Omental fat pad (tissue), 4 donors: ENCODE results near the gene PLXND1. TPM values are rescaled to one million over a fixed set of nuclear protein-coding genes. Genes with fewer than 3 reads are reported as not detected.

Source experiments
- ATAC-seq: fragments of 150-250 bp; one replicate; pipeline ENCODE4 v1.9.1; 2016; ENCODE audit warnings: mild to moderate bottlenecking, moderate library complexity; ENCODE audit not compliant: low FRiP score
- DNase-seq: peaks from one replicate; pipeline ENCODE4 v3.0.0-alpha.2; 2019; ENCODE audit warnings: low spot score
- CTCF ChIP-seq, 3 donors: fragments of 450-650 bp; IDR thresholded peaks; one replicate each; pipeline ENCODE4 v1.5.1; 2016 to 2017; ENCODE audit warnings: antibody characterized with exemption in 3 of 3, mild to moderate bottlenecking in 3 of 3, moderate library complexity in 2 of 3
- total RNA-seq, 4 donors: library from RNA; depleted of rRNA; stranded (reverse); fragments of >200 nt; gene quantifications; one replicate each; pipeline ENCODE4 v1.1.0, GENCODE V29; 2016

Gene PLXND1
- total RNA-seq, 4 donors from 2014 or later = 82.7 to 364 (median 170) TPM

GRCh38 chr3:129542747-129543146 is 63.7 kb downstream of the PLXND1 start:
- no peak for TF ChIP-seq CTCF (IDR thresholded peaks at IDR 0.05)
- no peak for ATAC-seq
- DNase-seq = no peak

- ATAC-seq = no peak
- no peak for DNase-seq
- TF ChIP-seq CTCF (IDR thresholded peaks at IDR 0.05) = no peak
These were observed 65.5 kb downstream of the PLXND1 start for GRCh38 chr3:129540776-129541516.

GRCh38 chr3:129539206-129539605 is 67.3 kb downstream of the PLXND1 start:
- ATAC-seq (no peak), DNase-seq (no peak)

GRCh38 chr3:129536804-129537203 is 69.7 kb downstream of the PLXND1 start:
- DNase-seq (no peak), ATAC-seq (no peak)
- TF ChIP-seq CTCF (IDR thresholded peaks at IDR 0.05) = no peak

More at GRCh38 chr3:129539206-129539605, 67.3 kb downstream of the PLXND1 start:
- TF ChIP-seq CTCF (IDR thresholded peaks at IDR 0.05) = no peak

- no peak for ATAC-seq
- DNase-seq = no peak
- TF ChIP-seq CTCF (IDR thresholded peaks at IDR 0.05) = no peak
These were observed 70.2 kb downstream of the PLXND1 start for GRCh38 chr3:129536374-129536667.

GRCh38 chr3:129535075-129535474 is 71.4 kb downstream of the PLXND1 start:
- DNase-seq (no peak), ATAC-seq (no peak)
- TF ChIP-seq CTCF (IDR thresholded peaks at IDR 0.05) = no peak

- no peak for TF ChIP-seq CTCF (IDR thresholded peaks at IDR 0.05)
- DNase-seq (no peak), ATAC-seq (no peak)
These were observed 71.9 kb downstream of the PLXND1 start for GRCh38 chr3:129534428-129535027.
